ENCODE data around the gene EPRS1. TPM values are rescaled to one million over a fixed set of nuclear protein-coding genes. Genes with fewer than 3 reads are reported as not detected.

The EPRS1 gene
- 10 to 100 TPM; 31.6 to 69.8 (median 51.9) TPM for total RNA-seq

DNA sequence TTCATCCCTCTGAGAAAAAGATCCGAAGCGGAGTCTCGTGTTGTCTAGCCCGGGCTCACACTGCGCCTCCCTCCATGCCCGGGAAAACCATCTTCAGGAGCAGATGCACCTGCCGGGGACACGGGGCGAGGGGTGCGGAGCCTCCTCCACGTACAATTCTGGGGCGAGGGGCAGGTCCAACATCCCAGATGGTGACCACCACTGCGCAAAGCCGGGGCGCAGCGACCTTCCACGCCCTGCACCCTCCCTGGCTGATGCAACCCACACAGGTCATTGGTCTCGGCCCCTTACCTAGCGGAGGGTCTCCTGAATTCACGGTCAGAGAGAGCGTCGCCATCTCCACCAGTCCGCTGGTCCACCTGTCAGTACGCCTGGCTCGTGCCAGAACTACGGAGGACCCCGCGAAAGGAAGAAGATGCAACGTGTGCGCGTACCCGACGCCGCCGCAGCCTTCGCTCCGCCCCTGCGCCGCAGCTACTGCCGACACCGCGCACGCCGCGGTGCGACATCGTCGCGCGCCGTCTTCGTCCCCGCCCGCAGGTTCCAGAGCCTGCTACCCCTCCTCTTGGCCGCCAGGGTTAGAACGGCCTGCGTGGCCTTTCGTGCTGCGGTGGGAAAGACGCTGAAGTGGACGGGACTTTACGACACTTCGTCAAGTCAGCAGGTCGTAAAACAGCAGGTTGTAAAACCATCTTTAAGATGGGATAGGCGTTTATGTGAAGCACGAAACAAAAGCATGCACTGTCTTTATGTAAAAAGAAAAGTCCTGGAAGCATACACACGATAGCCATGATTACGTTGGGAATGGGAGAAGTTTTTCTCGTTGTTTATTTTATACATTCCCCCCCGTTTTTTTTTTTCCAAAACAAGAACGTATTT, at the start of gene EPRS1:
Gene EPRS1, minus strand, starts transcription at position 454 of the 879 bp plus-strand sequence. Its CDS starts 117 bp downstream, at position 337.
- 0 to 1% methylated on average over 16 to 48 of the region's 71 CpGs for WGBS, 2 donors
- DNase-seq = peak; percentile 65
- intact Hi-C loops (cut with DNase I) = loop anchor here (10.0 kb wide), 1 partner anchor 49 kb away; the partner anchor contains the start of gene IARS2

DNA sequence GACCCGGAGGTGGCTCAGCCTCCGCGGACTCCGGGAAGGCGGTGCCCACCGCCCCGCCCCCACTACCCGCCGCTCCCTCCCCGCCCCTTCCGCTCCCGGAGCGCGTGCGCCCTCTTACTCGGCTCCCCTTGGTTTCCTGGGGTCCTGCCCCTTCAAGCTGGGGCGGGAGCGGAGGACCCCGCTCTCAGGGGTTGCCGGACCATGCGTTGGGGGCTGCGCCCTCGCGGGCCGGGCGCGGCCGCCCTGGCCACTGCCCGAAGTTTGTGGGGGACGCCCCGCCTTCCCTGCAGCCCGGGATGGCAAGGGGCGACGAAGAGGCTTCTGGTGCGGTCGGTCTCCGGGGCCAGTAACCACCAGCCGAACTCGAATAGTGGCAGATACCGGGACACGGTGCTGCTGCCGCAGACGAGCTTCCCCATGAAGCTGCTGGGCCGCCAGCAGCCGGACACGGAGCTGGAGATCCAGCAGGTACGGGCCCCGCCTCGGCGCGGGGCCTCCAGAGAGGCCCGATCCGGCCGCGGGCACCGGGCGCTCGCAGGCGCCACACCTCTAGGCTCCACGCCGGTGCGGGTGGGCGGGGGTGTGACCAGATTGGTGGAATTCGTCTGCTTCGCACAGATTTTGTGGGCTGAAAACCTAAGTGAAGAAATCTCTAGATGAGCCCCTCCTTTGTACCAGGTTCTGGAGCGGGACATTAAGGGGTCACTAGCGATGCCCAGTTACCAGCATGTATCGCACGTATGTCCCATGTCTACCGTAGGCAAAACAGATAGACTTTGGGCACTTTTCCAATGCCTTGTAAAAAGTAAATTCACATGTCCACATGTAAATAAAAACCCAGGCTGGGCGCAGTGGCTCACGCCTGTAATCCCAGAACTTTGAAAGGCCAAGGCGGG, 48.0 kb upstream of the EPRS1 start, which contains the start of gene IARS2:
Gene IARS2, plus strand, starts transcription at position 117 of the 896 bp plus-strand sequence. Its CDS starts 85 bp downstream, at position 202.
- TF ChIP-seq POLR2A (IDR thresholded peaks at IDR 0.05) = peak in 2 of 4 donors; percentile 31 to 47
- TF ChIP-seq, protein P1, sequence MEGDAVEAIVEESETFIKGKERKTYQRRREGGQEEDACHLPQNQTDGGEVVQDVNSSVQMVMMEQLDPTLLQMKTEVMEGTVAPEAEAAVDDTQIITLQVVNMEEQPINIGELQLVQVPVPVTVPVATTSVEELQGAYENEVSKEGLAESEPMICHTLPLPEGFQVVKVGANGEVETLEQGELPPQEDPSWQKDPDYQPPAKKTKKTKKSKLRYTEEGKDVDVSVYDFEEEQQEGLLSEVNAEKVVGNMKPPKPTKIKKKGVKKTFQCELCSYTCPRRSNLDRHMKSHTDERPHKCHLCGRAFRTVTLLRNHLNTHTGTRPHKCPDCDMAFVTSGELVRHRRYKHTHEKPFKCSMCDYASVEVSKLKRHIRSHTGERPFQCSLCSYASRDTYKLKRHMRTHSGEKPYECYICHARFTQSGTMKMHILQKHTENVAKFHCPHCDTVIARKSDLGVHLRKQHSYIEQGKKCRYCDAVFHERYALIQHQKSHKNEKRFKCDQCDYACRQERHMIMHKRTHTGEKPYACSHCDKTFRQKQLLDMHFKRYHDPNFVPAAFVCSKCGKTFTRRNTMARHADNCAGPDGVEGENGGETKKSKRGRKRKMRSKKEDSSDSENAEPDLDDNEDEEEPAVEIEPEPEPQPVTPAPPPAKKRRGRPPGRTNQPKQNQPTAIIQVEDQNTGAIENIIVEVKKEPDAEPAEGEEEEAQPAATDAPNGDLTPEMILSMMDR (IDR thresholded peaks at IDR 0.05) = no peak
- no peaks in the 10 kb centered on the region for H3K27me3 ChIP-seq
- intact Hi-C loops (cut with DNase I) = loop anchor here (10.0 kb wide), 1 partner anchor 49 kb away; the partner anchor contains the start of gene EPRS1

More for the DNA sequence above, at the start of gene EPRS1:
- TF ChIP-seq POLR2A (IDR thresholded peaks at IDR 0.05) = peak in 3 of 4 donors; percentile 49 to 72 (median 63)
- TF ChIP-seq, protein P1 (IDR thresholded peaks at IDR 0.05) = peak; percentile 58 to 94 (median 90)
- no peaks in the 10 kb centered on the region for H3K9me3 ChIP-seq
- H3K36me3 ChIP-seq = peaks cover 0 to 8% (median 0%) of the 10 kb centered on the region in 3 donors
- H3K27me3 ChIP-seq = no peaks in the 10 kb centered on the region
- H3K4me1 ChIP-seq = peaks cover 10 to 25% (median 10%) of the 10 kb centered on the region in 3 donors
- H3K4me3 ChIP-seq = peak within 1 kb of the TSS; percentile 67 to 99 (median 88)
- H3K27ac ChIP-seq = peak within 1 kb of the TSS; percentile 81 to 95 (median 91)

DNA sequence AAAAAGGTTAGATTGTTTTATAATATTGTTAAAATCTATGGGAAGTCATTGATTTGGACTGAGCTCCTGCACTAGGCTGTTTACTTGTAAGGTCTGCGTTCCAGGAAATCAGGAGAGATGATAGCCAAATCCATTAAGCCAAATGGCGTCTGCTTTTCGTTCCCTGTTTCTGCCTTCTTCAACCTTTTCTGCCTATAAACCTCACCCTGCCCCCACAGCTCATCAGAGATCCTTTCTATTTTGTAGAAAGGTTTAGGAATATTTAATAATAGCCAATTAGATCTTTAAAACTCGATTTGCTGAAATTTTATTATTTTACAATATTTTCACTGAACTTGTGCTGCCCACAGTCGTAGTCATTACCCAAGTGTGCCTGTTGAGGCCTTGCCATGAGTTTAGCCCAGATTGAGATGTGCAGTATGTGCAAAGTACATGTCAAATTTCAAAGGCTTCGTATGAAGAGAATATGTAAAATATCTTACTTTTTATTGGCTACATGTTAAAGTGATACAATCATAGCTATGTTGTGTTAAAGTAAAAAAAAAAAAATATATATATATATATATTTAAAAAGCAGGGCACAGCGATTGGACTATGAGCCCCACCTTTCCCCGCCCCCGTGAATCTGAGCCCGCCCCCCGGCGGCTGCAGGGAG, 47.2 kb upstream of the EPRS1 start:
- H3K4me1 ChIP-seq = peaks cover 12 to 32% (median 24%) of the 10 kb centered on the region in 3 donors
- TF ChIP-seq POLR2A (IDR thresholded peaks at IDR 0.05) = no peak
- H3K9me3 ChIP-seq = no peaks in the 10 kb centered on the region
- peak overlapping the region; percentile 86 to 94 (median 90) for H3K27ac ChIP-seq
- WGBS, 2 donors = 18 to 25% methylated on average over 12 of the region's 12 CpGs
- intact Hi-C loops (cut with DNase I) = loop anchor here (10.0 kb wide), 1 partner anchor 49 kb away; the partner anchor contains the start of gene EPRS1
- H3K4me3 ChIP-seq = peak overlapping the region; percentile 92 to 99 (median 96)
- DNase-seq = no peak
- H3K27me3 ChIP-seq = no peaks in the 10 kb centered on the region
- peaks cover 0 to 23% (median 0%) of the 10 kb centered on the region in 3 donors for H3K36me3 ChIP-seq

More for the DNA sequence above, 48.0 kb upstream of the EPRS1 start, which contains the start of gene IARS2:
- peaks cover 0 to 31% (median 0%) of the 10 kb centered on the region in 3 donors for H3K36me3 ChIP-seq
- WGBS, 2 donors = 1 to 3% methylated on average over 16 to 20 of the region's 73 CpGs
- H3K9me3 ChIP-seq = no peaks in the 10 kb centered on the region
- peak; percentile 16 for DNase-seq
- H3K4me3 ChIP-seq = peak within 1 kb of the TSS; percentile 92 to 99 (median 96)
- peak within 1 kb of the TSS; percentile 86 to 94 (median 90) for H3K27ac ChIP-seq
- H3K4me1 ChIP-seq = peaks cover 12 to 24% (median 17%) of the 10 kb centered on the region in 3 donors

DNA sequence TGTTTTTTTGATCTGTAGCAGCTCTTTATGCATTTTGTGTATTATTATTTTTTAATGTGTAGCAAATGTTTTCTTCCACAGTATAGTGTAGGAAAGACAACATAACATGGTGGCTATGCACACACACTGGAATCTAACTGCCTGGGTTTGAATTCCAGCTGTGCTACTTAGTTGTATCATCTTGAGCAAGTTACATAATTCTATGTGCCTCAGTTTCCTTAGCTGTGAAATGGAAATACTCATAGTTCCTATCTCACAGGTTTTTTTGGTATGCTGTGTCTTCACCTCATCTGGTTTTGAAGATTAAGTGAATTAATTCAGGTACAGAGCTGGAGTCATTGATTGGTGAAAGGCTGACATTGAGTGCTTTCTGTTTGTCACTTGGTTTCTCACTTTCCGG, 46.4 kb upstream of the EPRS1 start:
- intact Hi-C loops (cut with DNase I) = loop anchor here (10.0 kb wide), 1 partner anchor 48 kb away; the partner anchor contains the start of gene EPRS1
- TF ChIP-seq POLR2A (IDR thresholded peaks at IDR 0.05) = no peak
- TF ChIP-seq, protein P1 (IDR thresholded peaks at IDR 0.05) = no peak
- H3K27me3 ChIP-seq = no peaks in the 10 kb centered on the region

More for the DNA sequence above, 46.4 kb upstream of the EPRS1 start:
- no peak overlapping the region for H3K27ac ChIP-seq
- DNase-seq = no peak
- 90 to 91% methylated on average over 1 of the region's 1 CpG for WGBS, 2 donors
- H3K4me1 ChIP-seq = peaks cover 12 to 39% (median 25%) of the 10 kb centered on the region in 3 donors
- no peaks in the 10 kb centered on the region for H3K9me3 ChIP-seq
- H3K4me3 ChIP-seq = no peak overlapping the region
- H3K36me3 ChIP-seq = peaks cover 0 to 15% (median 0%) of the 10 kb centered on the region in 3 donors
